Measurements from ENCODE around the gene CFAP54.

- TF ChIP-seq CTCF (IDR thresholded peaks at IDR 0.05; ENCODE audit: low read depth, low read length) (no peak), POLR2A (IDR thresholded peaks at IDR 0.05; ENCODE audit: extremely low read depth, insufficient read length) (no peak)
Measured at GRCh38 chr12:96883571-96883970, 394.2 kb downstream of the CFAP54 start.
